ENCODE measurements around the gene PLCB2.

Gene PLCB2

DNA sequence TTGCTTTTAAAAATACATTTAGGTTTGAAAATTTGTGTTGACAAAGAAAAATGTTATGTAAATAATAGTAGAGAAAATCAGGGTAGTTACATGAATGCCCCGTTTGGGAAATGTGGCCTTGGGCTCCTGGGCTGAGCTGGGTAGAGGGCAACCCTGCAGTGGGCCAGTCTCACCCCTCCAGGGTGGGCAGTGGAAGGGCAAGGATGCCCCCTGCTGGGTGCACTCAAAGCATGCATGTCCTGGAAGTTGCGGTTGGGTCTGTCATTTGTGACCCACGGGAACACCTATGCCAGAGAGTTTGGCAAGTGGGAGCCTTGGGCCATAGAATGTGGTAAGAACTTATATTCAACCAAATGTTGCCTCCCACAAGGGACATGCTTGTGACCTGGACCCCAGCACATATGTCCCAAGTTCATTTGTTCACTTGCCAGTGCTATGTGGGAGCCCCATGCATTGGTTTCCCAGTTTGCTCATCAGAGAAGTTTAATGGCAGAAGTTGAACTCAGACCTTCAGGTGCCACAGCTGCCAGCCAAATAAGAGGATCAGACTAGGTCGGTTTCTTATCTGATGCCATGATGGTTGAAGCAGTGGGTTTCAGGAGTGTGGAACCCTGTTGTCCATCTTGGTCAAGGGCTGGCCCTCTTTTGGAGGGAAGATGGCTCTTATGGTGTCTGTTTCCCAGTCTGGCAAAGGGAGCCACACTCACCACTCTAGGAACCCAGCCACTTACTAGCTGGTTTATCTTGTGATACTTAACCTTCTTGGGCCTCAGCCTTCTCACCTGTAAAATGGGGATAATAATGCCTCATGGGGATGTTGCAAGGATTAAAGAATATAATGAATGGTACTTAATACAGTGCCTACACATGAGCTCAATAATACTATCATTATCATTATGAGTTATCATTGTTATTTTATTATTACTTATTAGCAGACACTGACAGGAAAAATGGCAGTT, 2.5 kb upstream of the PLCB2 start:
- no peak overlapping the region for H3K4me3 ChIP-seq (ENCODE audit: low read depth, low read length)
- peak; percentile 84 for DNase-seq (ENCODE audit: low read depth)
- no peak for TF ChIP-seq POLR2A (IDR thresholded peaks at IDR 0.05; ENCODE audit: extremely low read depth, insufficient read length)
- TF ChIP-seq MYC (IDR thresholded peaks at IDR 0.05; ENCODE audit: low read depth, low read length) = peak; percentile 82
- peak; percentile 81 for TF ChIP-seq MAX (IDR thresholded peaks at IDR 0.05; ENCODE audit: low read depth, low read length)
- TF ChIP-seq, protein P1, sequence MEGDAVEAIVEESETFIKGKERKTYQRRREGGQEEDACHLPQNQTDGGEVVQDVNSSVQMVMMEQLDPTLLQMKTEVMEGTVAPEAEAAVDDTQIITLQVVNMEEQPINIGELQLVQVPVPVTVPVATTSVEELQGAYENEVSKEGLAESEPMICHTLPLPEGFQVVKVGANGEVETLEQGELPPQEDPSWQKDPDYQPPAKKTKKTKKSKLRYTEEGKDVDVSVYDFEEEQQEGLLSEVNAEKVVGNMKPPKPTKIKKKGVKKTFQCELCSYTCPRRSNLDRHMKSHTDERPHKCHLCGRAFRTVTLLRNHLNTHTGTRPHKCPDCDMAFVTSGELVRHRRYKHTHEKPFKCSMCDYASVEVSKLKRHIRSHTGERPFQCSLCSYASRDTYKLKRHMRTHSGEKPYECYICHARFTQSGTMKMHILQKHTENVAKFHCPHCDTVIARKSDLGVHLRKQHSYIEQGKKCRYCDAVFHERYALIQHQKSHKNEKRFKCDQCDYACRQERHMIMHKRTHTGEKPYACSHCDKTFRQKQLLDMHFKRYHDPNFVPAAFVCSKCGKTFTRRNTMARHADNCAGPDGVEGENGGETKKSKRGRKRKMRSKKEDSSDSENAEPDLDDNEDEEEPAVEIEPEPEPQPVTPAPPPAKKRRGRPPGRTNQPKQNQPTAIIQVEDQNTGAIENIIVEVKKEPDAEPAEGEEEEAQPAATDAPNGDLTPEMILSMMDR (IDR thresholded peaks at IDR 0.05; ENCODE audit: low read depth, low read length) = peak; percentile 83

- H3K4me3 ChIP-seq (ENCODE audit: low read depth, low read length) = no peak overlapping the region
Observed at GRCh38 chr15:40309344-40309862, 1.7 kb upstream of the PLCB2 start.

GRCh38 chr15:40306908-40307307, 827 bp downstream of the PLCB2 start:
- TF ChIP-seq, protein P1 (IDR thresholded peaks at IDR 0.05; ENCODE audit: low read depth, low read length) = no peak
- no peak for TF ChIP-seq POLR2A (IDR thresholded peaks at IDR 0.05; ENCODE audit: extremely low read depth, insufficient read length)
- TF ChIP-seq MYC (IDR thresholded peaks at IDR 0.05; ENCODE audit: low read depth, low read length) = no peak
- no peak for TF ChIP-seq MAX (IDR thresholded peaks at IDR 0.05; ENCODE audit: low read depth, low read length)
- DNase-seq (ENCODE audit: low read depth) = peak; percentile 49
- H3K4me3 ChIP-seq (ENCODE audit: low read depth, low read length) = peak overlapping the region; percentile 58

More at GRCh38 chr15:40309344-40309862, 1.7 kb upstream of the PLCB2 start:
- no peak for TF ChIP-seq MAX (IDR thresholded peaks at IDR 0.05; ENCODE audit: low read depth, low read length)
- TF ChIP-seq MYC (IDR thresholded peaks at IDR 0.05; ENCODE audit: low read depth, low read length) = no peak
- TF ChIP-seq, protein P1 (IDR thresholded peaks at IDR 0.05; ENCODE audit: low read depth, low read length) = no peak
- TF ChIP-seq POLR2A (IDR thresholded peaks at IDR 0.05; ENCODE audit: extremely low read depth, insufficient read length) = no peak
- DNase-seq (ENCODE audit: low read depth) = no peak

DNA sequence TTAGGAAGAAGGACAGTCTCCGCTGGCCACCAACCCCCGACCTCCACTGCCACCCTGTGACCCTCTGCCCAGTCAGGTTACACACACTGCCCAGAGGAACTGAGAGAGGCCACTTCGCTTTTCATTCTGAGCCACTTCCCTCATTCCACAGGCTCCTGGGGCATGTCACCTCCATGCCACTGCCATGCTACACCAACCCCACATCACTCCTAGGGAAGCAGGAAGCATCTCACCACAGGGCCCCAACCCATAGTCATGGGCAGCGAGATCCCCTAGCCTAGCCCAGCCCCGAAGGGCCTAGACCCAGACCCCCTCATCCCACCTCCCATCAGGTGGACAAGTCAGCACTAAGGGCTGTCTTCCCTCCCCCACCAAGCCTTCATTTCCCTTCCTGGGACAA, 1.4 kb downstream of the PLCB2 start:
- TF ChIP-seq MYC (IDR thresholded peaks at IDR 0.05; ENCODE audit: low read depth, low read length) = no peak
- TF ChIP-seq, protein P1 (IDR thresholded peaks at IDR 0.05; ENCODE audit: low read depth, low read length) = no peak
- TF ChIP-seq MAX (IDR thresholded peaks at IDR 0.05; ENCODE audit: low read depth, low read length) = no peak
- no peak for TF ChIP-seq POLR2A (IDR thresholded peaks at IDR 0.05; ENCODE audit: extremely low read depth, insufficient read length)
- peak overlapping the region; percentile 58 for H3K4me3 ChIP-seq (ENCODE audit: low read depth, low read length)
- DNase-seq (ENCODE audit: low read depth) = no peak

DNA sequence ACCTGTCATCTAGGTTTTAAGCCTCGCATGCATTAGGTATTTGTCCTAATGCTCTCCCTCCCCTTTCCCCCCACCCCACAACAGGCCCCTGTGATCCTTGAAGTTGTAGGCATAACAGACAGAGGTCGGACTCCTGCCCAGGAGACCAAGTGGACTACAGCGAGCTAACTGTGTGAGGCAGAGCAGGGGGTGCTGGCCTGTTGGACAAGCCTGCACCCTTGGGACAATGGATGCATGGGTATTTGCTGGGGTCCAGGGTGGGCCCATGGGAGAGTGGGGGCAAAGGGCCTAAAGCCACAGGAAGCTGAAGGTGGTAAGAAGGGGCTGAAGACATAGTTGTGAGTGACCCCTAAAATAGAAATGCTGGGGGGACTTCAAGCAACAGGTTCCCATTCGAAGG, 2.5 kb downstream of the PLCB2 start:
- H3K4me3 ChIP-seq (ENCODE audit: low read depth, low read length) = no peak overlapping the region
- no peak for DNase-seq (ENCODE audit: low read depth)

More for the DNA sequence above, 2.5 kb downstream of the PLCB2 start:
- TF ChIP-seq MYC (IDR thresholded peaks at IDR 0.05; ENCODE audit: low read depth, low read length) = no peak
- no peak for TF ChIP-seq MAX (IDR thresholded peaks at IDR 0.05; ENCODE audit: low read depth, low read length)
- TF ChIP-seq POLR2A (IDR thresholded peaks at IDR 0.05; ENCODE audit: extremely low read depth, insufficient read length) = no peak
- TF ChIP-seq, protein P1 (IDR thresholded peaks at IDR 0.05; ENCODE audit: low read depth, low read length) = no peak
